ENCODE data around the gene VARS1. TPM values are rescaled to one million over a fixed set of nuclear protein-coding genes. Genes with fewer than 3 reads are reported as not detected.
"Not testable (repeated sequence)": the region's sequence is repeated elsewhere in the genome, so short reads cannot be mapped to it uniquely, and the experiment has no call there.

VARS1 gene
- total RNA-seq, 1 donor from 2014 or later = 83.8 TPM

DNA sequence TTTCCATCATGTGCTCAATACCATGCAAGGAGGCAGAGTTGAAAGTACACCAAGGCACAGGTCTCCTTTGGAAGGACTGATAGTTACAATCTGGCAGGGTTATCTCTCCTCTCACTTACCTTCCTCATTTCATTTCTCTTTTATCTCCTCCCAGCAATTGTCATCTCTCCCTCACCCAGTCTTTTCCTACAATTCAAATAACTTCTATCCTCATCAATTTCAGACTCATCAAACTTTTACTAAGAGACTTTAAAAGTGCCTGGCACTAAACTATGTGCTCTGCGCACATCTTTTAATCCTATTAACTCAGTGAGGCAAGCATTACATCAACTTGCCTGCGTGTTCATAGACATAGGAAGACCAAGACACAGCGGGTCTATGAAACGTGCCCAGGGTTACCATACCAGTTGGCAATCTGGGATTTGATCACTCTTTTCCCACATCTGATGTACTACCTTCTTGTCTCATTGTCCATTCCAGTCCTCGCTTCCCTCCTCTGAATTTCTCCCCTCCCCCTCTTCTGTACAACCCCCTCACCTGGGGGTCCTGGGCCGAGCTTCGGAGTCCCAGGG is 1.2 kb downstream of the VARS1 start:
- DNase-seq (ENCODE audit: low spot score in 2 of 2, unreplicated experiment in 2 of 2) = no peak
- H3K9me3 Mint-ChIP-seq = no peaks in the 10 kb centered on the region
- peak overlapping the region; percentile 67 for H3K27ac Mint-ChIP-seq
- no peaks in the 10 kb centered on the region for H3K27me3 Mint-ChIP-seq (ENCODE audit: low read depth)
- peaks cover 12% of the 10 kb centered on the region for H3K4me1 Mint-ChIP-seq
- peaks cover 11% of the 10 kb centered on the region for H3K36me3 Mint-ChIP-seq
- H3K4me3 Mint-ChIP-seq = peak overlapping the region; percentile 99
- TF ChIP-seq, protein P1, sequence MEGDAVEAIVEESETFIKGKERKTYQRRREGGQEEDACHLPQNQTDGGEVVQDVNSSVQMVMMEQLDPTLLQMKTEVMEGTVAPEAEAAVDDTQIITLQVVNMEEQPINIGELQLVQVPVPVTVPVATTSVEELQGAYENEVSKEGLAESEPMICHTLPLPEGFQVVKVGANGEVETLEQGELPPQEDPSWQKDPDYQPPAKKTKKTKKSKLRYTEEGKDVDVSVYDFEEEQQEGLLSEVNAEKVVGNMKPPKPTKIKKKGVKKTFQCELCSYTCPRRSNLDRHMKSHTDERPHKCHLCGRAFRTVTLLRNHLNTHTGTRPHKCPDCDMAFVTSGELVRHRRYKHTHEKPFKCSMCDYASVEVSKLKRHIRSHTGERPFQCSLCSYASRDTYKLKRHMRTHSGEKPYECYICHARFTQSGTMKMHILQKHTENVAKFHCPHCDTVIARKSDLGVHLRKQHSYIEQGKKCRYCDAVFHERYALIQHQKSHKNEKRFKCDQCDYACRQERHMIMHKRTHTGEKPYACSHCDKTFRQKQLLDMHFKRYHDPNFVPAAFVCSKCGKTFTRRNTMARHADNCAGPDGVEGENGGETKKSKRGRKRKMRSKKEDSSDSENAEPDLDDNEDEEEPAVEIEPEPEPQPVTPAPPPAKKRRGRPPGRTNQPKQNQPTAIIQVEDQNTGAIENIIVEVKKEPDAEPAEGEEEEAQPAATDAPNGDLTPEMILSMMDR (IDR thresholded peaks at IDR 0.05; ENCODE audit: unreplicated experiment) = no peak

DNA sequence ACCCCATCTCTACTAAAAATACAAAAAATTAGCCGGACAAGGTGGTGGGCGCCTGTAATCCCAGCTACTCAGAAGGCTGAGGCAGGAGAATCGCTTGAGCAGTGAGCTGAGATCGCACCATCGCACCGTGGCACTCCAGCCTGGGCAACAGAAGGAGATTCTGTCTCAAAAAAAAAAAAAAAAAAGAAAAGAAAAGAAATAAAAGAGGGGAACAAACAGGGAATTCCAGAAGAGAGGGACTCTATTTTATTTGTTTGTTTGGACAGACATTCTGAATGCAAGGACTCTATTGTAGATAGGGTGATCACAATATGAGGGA is 1.7 kb downstream of the VARS1 start:
- H3K4me3 Mint-ChIP-seq = peak overlapping the region; percentile 99
- not testable (repeated sequence) for H3K9me3 Mint-ChIP-seq; H3K27me3 Mint-ChIP-seq (ENCODE audit: low read depth); DNase-seq (ENCODE audit: low spot score in 2 of 2, unreplicated experiment in 2 of 2)
- peaks cover 12% of the 10 kb centered on the region for H3K4me1 Mint-ChIP-seq
- H3K27ac Mint-ChIP-seq = peak overlapping the region; percentile 67
- peaks cover 11% of the 10 kb centered on the region for H3K36me3 Mint-ChIP-seq

DNA sequence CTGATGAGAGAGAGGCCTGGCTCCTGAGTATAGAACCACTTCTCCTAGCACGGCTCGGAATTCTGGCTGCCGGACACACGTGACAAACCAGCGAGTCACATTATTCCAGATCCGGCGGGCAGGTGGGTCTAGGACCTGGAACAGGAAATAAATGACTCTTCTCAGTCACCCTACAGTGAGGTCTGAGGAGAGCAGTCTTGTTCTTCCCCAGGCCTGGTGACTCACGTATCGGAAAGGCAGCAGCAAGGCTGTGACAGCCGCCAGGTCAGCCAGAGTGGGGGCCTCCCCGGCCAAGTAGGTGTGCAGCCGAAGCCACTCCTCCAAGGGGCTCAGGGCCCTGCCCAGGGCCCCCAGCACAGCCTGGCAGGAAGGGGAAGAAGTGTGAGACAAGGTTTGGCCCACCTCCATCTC is 2.8 kb downstream of the VARS1 start:
- Mint-ChIP-seq H3K27me3 (ENCODE audit: low read depth) (no peaks in the 10 kb centered on the region), H3K36me3 (peaks cover 10% of the 10 kb centered on the region), H3K27ac (no peak overlapping the region), H3K9me3 (no peaks in the 10 kb centered on the region), H3K4me3 (no peak overlapping the region), H3K4me1 (peaks cover 12% of the 10 kb centered on the region)
- DNase-seq (ENCODE audit: low spot score in 2 of 2, unreplicated experiment in 2 of 2) = no peak
- TF ChIP-seq, protein P1 (IDR thresholded peaks at IDR 0.05; ENCODE audit: unreplicated experiment) = no peak

DNA sequence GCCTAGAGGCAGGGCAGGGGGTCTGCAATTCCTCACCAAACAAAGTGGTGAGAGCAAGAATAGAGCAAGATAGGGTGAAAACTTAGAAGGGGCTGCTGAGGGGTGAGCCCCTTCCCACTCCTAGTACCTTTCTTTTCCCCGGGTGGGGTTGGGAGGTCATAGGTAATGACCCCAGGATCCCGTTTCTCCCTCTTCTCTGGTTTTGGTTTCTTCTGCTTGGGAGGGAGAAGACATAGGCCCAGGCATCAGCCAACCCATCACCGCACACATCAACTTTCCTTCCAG is 3.5 kb downstream of the VARS1 start:
- Mint-ChIP-seq H3K9me3 (no peaks in the 10 kb centered on the region), H3K27me3 (ENCODE audit: low read depth) (no peaks in the 10 kb centered on the region), H3K4me3 (no peak overlapping the region), H3K27ac (no peak overlapping the region), H3K4me1 (peaks cover 12% of the 10 kb centered on the region), H3K36me3 (peaks cover 8% of the 10 kb centered on the region)
- no peak for DNase-seq (ENCODE audit: low spot score in 2 of 2, unreplicated experiment in 2 of 2)
- TF ChIP-seq, protein P1 (IDR thresholded peaks at IDR 0.05; ENCODE audit: unreplicated experiment) = no peak

DNA sequence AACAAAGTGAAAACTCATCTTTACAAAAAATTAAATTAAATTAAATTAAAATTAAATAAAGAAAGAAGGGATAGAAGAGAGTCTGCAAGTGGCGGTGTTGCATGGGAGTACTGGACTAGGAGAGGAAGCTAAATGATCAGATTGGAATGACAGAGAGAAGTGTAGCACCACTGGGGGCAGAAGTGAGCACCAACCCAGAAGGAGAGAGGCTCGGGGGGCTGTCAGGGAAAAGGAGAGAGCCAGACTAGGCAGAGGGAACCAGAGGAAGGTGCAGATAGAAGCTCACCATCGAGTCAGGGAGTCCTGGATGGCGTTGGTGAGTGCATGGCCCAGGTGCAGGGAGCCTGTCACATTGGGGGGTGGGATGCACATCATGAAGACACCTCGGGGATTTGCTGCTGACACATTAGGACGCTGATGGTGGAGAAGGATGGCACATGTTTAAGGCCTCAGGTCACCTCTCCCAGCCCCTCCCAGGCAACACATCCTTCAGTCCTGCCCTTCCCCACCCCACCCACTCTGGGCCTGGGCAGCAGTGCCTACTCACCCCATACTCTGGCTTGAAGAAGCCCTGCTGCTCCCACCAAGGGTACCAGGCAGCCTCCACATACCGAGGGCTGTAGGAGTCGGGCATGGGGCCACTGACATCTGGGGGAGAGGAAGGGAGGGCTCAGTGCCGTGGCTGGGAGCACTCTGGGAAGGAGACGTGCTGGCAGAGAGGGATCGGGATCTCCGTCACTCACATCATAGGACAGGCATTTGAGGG is 4.0 kb downstream of the VARS1 start:
- Mint-ChIP-seq H3K4me3 (no peak overlapping the region), H3K27ac (no peak overlapping the region), H3K9me3 (no peaks in the 10 kb centered on the region), H3K27me3 (ENCODE audit: low read depth) (no peaks in the 10 kb centered on the region), H3K4me1 (peaks cover 12% of the 10 kb centered on the region), H3K36me3 (peaks cover 8% of the 10 kb centered on the region)
- DNase-seq (ENCODE audit: low spot score in 2 of 2, unreplicated experiment in 2 of 2) = peak in 1 of 2 experiments; percentile 73
- TF ChIP-seq, protein P1 (IDR thresholded peaks at IDR 0.05; ENCODE audit: unreplicated experiment) = peak; percentile 47

DNA sequence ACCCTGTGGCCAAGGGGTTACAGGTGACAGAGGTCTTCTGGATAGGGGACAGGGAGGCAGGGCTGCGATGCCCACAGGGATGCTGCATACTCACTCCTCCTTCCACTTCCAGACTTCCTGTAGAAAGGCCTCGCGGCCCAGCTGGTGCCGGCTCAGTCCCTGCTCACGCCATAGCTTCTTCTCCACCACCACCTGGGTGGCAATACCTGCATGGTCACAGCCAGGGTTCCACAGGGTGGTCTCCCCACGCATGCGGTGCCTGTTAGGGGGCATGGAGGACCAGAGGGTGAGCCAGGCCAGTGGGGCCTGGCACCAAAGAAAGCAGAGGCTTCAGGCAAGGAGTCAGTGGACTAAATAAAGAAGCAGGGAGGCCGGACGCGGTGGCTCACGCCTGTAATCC is 10.1 kb downstream of the VARS1 start:
- Mint-ChIP-seq H3K27ac (no peak overlapping the region), H3K4me3 (no peak overlapping the region), H3K9me3 (no peaks in the 10 kb centered on the region), H3K27me3 (ENCODE audit: low read depth) (no peaks in the 10 kb centered on the region), H3K4me1 (no peaks in the 10 kb centered on the region), H3K36me3 (peaks cover 25% of the 10 kb centered on the region)
- TF ChIP-seq, protein P1 (IDR thresholded peaks at IDR 0.05; ENCODE audit: unreplicated experiment) = no peak
- DNase-seq (ENCODE audit: low spot score in 2 of 2, unreplicated experiment in 2 of 2) = no peak

Data from mesothelial cell of epicardium (in vitro differentiated cells).